ENCODE results near the gene CABCOCO1.

The CABCOCO1 gene

GRCh38 chr10:61792097-61792716, 129.5 kb downstream of the CABCOCO1 start:
- DNase-seq = no peak

GRCh38 chr10:61792921-61793320, 130.2 kb downstream of the CABCOCO1 start:
- no peak for DNase-seq

GRCh38 chr10:61793760-61794703, 131.3 kb downstream of the CABCOCO1 start:
- no peak for DNase-seq

GRCh38 chr10:61795147-61795546, 132.4 kb downstream of the CABCOCO1 start:
- no peak for DNase-seq

GRCh38 chr10:61795551-61795950, 132.8 kb downstream of the CABCOCO1 start:
- DNase-seq = no peak

GRCh38 chr10:61796785-61797184, 134.1 kb downstream of the CABCOCO1 start:
- no peak for DNase-seq

GRCh38 chr10:61797304-61798153, 134.8 kb downstream of the CABCOCO1 start:
- no peak for DNase-seq

- DNase-seq = no peak
Measured at GRCh38 chr10:61798713-61799112, 136.0 kb downstream of the CABCOCO1 start.

- DNase-seq = no peak
Measured at GRCh38 chr10:61801484-61801883, 138.8 kb downstream of the CABCOCO1 start.

GRCh38 chr10:61803269-61803668, 140.5 kb downstream of the CABCOCO1 start:
- no peak for DNase-seq

GRCh38 chr10:61804414-61804813, 141.7 kb downstream of the CABCOCO1 start:
- DNase-seq = no peak

- no peak for DNase-seq
Measured at GRCh38 chr10:61805091-61805490, 142.4 kb downstream of the CABCOCO1 start.

GRCh38 chr10:61810263-61810662, 147.5 kb downstream of the CABCOCO1 start:
- no peak for DNase-seq

GRCh38 chr10:61812052-61812721, 149.5 kb downstream of the CABCOCO1 start:
- no peak for DNase-seq

GRCh38 chr10:61812920-61813319, 150.2 kb downstream of the CABCOCO1 start:
- DNase-seq = no peak

GRCh38 chr10:61814160-61814559, 151.4 kb downstream of the CABCOCO1 start:
- DNase-seq = no peak

GRCh38 chr10:61815496-61815895, 152.8 kb downstream of the CABCOCO1 start:
- DNase-seq = no peak

Data from cerebellar nuclear complex (tissue), 1 donor.